DMS153 treated with DMSO at 0.1 percent for 48 hours (cell line): Measurements from ENCODE around the gene PRR16.
"Not testable (repeated sequence)": the region's sequence is repeated elsewhere in the genome, so short reads cannot be mapped to it uniquely, and the experiment has no call there.

Source experiments
- DNase-seq: peaks from one replicate; lab custom pipeline; 2025; ENCODE audit not compliant: unreplicated experiment; lab: John Stamatoyannopoulos, UW

Gene PRR16

DNA sequence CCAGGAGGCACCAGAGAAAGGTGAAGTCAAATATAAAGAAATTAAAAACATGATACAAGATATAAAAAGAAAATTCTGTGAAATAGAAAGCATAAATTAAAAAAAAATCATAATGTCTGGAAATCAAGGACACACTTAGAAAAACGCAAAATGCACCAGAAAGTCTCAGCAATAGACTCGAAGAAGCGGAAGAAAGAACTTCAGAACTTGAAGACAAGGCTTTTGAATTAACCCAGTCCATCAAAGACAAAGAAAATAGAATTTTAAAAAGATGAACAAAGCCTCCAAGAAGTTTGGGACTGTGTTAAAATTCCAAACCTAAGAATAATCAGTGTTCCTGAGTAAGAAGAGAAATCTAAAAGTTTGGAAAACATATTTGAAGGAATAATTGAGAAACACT lies 168.3 kb downstream of the PRR16 start:
- no peak for DNase-seq

DNA sequence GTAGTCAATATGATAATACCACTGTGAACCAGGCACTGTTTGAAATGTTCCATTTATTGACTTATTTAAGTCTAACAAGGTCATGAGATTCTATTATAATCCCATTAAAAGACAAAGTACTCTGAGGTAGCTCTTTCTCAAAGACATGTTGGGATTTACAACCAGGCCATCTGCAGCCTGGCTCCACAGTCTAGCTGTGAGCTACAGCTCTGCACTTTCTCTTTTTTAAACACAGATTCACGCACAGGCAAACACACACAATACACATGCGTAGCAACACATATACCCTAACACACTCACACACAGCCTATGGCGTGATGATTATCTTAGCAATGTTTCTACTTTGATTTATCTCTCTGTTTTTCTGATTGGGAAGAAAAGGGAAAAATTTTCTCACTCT lies 174.3 kb downstream of the PRR16 start:
- no peak for DNase-seq

DNA sequence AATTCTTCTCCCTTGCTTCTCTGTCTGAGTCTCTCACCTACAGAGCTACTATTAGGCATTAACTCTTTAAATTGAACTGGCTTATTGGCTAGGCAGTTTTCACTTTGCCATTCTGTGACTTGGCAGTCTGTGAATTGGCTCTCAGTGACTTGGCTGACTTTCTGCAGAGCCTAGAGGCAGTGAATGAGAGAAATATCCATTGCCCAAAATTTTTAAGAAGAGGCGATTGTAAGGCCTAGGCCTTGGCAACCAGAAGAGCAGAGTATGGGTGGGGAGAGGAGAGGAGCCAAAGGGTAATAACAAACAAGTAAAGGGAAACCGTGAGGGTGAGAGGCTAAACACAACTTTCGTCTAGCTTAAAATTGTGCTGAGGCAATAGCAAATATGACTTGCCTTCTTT lies 176.7 kb downstream of the PRR16 start:
- DNase-seq = no peak

DNA sequence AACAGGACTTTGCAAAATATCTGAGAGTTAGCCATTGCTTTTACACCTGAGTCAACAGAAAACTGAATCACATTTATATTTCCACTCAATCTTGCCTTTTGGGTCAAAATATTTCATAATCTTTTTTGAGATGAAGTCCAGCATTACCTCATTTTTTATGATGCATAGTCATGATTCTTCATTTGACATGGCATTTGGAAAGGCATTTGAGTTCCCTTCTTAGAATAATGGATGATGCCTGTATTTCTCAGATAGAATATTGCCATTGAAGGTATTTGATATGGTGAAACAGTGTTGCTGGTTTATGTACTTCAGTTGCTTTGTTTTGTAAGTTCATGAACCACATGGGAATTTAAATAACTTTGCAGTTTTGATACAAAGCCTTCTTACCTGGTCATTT lies 180.4 kb downstream of the PRR16 start:
- DNase-seq = no peak

DNA sequence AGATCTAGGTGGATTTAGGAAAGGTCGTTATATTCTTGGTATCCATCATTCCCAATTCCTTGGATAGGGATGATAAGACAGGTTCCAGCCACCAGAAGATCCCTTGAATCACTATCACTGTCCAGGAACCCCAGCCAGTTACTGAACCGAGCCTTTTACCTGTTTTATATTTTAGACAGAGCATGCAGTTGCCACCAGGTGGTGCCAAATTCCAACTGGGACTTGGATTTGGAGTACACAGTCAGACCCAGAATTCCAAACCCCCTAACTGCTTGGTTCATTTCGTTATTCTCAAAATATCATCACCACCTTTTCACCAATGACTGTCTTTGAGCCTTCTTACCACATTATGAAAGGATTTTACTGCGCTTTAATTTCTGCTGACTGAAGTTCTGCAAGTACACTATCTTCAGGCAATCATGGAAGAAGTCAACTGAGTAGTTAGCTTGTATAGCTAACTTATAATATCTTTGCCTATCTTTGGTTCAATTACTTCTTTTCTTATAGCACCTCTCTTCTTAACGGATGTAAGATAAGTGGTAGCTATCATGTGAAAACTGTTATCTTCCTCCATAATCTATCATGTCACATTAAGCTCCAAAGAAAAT lies 191.8 kb downstream of the PRR16 start:
- DNase-seq = no peak

DNA sequence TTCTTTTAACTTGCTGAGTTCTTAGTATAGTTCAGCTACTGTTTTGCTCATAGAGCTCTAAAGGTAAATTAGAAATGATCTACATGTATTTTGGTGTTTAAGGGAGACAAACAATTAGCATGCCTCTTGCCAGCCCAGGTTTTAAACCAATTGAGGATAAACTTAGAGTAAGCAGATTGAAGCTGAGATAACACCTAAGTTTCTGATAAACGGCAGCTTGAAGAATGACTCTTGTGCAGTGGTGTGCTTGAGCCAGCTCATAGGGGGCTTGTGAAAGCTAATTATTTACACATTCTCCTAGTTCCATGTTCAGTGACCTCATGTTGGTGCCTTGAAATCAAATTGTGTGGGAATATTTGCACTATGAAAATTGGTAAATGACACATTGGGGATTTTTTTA lies 193.0 kb downstream of the PRR16 start:
- no peak for DNase-seq

DNA sequence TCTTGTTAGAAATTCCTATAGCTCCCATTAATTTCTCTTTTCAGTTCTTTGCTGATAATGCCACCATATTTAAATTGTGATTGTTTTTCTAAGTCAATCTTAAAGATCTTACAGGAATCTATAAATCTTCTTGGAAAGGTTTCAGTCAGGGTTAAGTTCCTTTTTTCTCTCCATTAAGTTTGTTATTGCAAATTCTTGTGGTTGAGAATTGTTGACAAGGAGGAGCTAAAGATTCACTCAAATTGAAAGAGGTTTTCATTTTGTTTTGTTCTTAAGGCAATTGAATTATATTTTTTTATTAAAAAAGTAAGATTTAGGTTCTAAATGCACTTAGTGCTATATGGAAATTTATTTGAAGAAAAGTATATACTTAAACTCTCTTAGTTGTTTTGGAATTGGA lies 213.4 kb downstream of the PRR16 start:
- DNase-seq = no peak

DNA sequence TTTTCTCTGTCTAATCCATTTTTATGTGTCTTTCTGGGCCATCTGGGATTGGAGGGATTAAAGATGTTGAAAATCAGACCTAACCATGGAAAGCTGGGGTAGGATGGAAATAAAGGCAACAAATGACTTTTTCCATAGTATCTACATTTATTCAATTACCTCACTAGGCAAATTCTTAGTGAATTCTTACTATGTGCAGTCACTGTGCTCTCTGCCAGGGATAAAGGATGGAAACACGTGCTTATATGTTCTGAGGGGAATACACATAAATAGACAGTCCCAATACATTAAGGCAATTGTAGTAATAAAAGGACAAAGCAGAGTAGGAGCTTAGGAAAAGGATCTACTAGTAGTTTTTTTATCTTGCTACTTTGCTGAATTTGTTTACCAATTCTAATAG lies 214.2 kb downstream of the PRR16 start:
- DNase-seq = no peak

DNA sequence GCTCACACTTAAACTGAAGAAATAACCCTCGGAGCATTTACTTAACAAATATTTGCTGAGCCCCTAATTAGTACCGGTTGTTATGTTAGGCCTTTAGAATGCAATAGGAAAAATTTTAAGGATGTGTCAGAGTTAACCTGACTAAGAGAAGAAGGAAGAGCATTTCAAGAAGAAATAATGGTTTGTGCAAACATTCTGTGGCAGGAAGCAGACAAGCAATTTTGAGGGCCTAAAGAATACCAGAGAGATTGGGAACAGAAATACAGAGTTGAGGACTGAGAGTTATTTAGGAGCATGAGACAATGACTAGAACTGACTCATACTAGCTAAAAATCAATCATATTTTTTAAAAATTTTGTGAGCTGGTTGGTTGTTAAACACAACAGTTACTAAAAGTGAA lies 218.8 kb downstream of the PRR16 start:
- DNase-seq = no peak

DNA sequence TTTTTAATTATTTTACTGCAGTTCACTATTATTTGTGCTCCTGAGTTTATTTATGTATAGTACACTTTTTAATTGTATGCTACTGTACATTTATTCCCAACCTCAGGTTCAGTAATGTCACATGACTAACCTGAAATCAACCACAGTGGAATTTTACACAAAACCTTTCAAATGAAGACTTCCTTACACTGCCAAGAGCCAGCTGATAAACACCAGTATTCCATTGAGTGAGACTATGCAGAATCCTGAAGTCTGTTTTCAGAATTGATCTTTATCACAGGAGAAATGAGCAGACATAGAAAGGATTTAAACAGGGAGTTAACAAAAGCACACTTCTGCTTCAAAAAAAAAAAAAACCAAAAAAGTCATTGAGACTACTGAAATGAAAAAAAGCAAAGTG lies 219.5 kb downstream of the PRR16 start:
- DNase-seq = no peak

DNA sequence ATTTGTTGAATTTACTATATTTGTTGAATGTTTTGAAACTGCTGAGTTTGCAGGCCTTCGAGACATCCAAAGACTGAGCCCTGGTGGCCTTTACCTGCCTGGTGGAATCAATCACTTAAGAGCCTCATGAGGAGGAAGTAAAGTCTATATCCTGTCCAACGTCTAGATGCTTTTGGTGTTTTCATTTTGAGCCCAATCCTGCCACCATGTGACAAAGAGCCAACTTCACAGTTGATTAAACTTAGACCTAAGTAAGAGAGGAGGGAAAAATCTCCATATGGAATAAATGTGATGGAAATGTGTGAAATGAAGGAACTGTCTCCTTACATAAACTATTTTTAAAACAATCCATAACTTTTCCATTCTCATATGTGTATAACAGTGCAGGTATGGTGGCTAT lies 220.1 kb downstream of the PRR16 start:
- no peak for DNase-seq

DNA sequence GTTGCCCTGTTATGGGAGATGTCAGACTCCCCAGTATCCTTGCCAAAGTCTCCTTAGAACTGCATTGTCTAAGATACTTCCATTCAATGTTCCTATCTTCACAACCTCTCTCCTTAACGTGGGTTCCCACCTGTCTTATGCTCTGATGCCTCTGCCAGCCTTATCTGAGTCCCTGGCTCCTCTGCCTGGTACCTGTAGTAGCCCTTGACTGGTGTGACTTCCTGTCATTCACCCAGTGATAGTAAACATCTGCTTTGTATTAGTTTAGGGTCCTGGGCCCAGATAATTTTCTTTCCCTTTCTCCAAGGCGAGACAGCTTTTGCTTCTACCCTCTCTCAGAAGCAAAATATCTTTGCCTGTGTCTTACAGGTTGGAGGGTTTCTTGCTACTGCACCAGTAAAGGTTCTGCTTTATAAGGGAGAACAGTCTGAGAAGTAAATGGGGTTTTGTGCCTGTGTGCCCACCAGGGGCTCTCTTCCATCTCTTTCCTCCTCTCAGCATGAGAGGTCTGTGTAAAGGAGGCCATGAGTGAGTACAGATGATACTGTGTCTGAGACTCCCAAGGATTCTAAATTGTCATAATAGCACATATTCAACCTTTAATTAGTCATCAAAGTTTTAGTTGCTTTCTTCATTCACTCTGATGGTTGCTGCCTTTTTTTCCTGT lies 220.8 kb downstream of the PRR16 start:
- no peak for DNase-seq

DNA sequence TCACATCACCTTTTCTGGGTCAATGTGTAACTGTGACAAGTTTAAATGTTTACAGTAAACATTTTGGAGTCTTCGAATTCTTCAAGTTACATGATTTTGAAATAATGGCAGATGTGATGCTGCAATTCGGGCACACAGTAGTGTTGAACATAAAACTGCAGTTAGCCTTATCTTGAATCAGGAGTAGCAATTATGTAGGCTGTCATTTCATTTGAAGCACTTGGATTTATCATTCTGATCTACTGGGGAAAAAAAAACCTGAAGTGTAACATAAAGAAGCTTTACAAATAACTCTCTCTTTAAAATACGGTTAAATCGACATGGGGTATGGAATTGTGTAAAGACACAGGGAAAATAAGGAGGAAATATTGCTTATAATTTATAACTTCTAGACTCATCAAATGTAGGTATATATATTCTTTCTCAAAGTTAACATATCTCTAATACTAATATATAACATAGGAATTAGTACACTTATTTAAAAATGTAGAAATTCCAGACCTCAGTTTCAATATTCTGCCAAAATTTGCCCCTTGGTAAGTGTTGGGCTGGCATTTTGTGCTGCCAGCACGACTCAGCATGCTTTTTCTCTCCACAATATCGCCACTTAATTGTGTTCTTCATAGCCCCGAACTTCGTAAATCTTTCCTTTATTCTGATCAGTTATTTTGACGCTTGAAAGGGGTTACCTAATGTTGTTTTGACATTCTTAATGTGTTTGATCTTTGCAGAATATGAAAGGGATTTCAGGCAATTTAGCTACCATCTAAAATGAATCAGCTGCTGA lies 226.7 kb downstream of the PRR16 start:
- no peak for DNase-seq

DNA sequence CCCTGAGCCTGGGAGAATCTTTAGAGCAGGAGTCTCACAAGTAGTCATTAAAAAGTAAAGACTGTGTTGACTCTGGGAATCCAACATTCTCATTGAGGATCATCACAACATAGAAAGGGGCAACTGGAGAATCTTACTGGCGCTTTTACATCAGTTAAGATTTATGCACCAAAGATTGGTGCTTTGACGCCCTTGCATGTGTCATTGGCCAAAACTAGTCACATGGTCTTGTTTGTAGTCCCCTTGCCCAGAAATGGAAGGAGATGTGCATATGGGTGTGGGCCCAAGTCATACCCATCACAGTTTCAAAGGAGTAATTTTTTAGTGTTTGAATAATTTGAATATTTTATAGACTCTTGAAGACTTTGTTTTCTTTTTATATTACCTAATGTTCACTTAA lies 228.2 kb downstream of the PRR16 start:
- DNase-seq = no peak

DNA sequence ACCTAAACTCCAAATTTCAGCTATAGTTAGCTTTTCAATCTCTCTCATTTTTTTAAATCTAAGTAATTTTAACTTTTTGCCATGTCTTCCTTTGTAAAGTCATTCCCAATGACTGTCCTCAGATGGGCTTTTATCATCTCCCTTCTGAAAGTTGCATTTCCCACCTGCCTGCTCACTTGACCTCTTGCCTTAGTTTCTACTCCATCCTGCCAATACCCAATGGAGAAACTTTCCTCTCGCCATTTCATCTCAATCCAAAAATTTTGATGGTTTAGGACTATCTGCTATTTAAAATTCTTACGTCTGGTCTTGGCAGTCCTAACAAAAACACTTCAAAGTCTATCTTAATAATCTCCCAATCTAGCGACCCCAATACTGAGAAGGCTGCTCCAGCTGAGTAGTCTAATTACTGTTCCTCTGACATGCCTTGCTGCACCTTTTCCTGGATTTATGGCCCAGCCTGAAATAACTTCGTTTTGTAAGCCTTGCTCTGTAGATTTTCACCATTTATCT lies 231.3 kb downstream of the PRR16 start:
- no peak for DNase-seq

DNA sequence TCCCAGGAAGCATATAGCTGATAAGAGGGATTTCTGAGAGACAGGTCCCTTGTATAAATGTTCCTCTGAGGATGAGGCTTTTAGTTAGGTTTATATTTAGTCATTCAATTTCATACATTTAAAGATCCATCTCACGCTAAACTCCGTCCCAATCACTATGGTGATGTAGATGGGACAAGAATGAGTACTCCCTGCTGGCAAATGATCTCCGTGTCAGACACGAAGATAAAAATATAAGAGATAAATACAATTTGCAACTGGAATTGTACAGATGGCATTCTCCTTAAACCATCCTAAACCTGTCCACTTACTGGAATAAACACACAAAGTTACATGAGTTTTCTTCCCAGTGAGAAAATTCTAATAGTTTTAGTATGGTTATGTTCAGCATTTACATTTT lies 233.0 kb downstream of the PRR16 start:
- no peak for DNase-seq

DNA sequence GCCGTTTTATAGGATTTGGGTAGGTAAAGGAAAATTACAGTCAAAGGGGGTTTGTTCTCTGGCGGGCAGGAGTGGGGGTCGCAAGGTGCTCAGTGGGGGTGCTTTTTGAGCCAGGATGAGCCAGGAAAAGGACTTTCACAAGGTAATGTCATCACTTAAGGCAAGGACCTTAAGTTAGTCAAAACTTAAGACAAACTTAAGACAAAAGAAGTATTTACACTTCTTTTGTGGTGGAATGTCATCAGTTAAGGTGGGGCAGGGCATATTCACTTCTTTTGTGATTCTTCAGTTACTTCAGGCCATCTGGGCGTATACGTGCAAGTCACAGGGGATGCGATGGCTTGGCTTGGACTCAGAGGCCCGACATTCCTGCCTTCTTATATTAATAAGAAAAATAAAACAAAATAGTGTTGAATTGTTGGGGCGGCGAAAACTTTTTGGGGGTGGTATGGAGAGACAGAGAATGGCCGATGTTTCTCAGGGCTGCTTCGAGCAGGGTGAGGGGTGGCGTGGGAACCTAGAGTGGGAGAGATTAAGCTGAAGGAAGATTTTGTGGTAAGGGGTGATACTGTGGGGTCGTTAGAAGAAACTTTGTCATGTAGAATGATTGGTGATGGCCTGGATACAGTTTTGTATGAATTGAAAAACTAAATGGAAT lies 233.7 kb downstream of the PRR16 start:
- not testable (repeated sequence) for DNase-seq

DNA sequence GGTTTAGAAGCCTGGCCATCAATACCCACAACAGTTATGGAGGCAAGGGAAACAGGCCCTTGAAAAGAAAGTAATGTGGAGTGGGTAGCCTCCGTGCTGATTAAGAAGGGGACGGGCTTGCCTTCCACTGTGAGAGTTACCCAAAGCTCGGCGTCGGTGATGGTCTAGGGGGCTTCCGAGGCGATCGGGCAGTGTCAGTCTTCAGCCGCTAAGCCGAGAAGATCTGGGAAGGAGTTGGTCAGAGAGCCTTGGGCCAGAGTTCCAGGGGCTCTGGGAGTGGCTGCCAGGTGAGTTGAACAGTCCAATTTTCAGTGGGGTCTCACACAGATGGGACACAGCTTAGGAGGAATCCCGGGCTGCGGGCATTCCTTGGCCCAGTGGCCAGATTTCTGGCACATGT lies 236.6 kb downstream of the PRR16 start:
- not testable (repeated sequence) for DNase-seq

DNA sequence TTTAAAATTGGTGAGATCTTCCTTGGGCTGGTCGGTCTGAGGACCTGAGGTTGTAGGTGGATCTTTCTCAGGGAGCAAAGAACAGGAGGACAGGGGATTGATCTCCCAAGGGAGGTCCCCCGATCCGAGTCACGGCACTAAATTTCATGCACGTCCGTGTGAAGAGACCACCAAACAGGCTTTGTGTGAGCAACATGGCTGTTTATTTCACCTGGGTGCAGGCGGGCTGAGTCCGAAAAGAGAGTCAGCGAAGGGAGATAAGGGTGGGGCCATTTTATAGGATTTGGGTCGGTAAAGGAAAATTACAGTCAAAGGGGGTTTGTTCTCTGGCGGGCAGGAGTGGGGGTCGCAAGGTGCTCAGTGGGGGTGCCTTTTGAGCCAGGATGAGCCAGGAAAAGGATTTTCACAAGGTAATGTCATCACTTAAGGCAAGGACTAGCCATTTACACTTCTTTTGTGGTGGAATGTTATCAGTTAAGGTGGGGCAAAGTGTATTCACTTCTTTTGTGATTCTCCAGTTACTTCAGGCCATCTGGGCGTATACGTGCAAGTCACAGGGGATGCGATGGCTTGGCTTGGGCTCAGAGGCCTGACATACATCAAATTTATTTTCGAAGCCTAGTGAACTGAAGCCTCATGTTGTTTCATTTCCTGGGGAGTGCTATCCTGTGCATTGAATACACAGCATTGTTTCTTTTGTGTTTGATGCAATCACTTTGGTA lies 238.9 kb downstream of the PRR16 start:
- not testable (repeated sequence) for DNase-seq

DNA sequence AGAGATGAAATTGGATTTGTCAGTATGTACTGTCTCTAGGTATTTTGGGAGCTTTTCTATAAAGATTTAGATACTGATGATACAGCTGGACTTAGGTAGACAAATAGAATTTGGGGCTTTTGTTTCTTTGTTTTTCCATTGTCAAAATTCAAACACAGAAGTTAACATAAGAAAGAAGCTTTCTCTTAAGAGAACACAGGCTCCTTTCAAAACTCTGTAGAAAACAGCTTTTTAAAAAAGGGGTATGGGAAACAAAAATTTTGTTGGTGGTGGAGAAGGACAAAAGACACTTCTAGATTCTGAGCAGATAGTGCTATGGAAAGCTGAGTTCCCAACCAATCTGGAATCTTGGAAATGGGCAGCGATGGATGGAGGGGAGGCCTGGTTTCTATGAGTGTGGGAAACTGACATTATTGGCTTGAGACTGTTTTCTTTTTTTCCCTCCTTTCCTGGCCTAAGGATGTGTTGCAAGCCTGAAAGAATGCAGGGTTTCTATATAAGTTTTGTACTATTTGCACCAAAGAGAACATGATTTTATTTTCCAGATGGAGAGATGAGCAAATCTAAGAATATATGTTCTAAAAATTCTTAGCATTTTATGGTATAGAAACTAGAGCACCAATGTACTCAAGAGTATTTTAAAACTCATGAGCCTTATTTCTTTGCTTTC lies 240.0 kb downstream of the PRR16 start:
- DNase-seq = no peak
